Heart left ventricle (tissue), 16 donors: ENCODE data around the gene SHF. TPM values are rescaled to one million over a fixed set of nuclear protein-coding genes. Genes with fewer than 3 reads are reported as not detected.

Source experiments
- ATAC-seq, 4 donors: fragments of 200-7000 bp; cut with Tn5 transposase; one replicate each; pipeline ENCODE4 v1.9.1; 2020 to 2022; ENCODE audit warnings: moderate library complexity in 4 of 4, mild to moderate bottlenecking in 3 of 4, moderate number of reproducible peaks in 1 of 4
- DNase-seq, 5 donors: peaks; one replicate each; pipeline ENCODE4 v3.0.0-alpha.2; 2020
- H3K27ac ChIP-seq, 12 donors: fragments of 200-600 bp; sonication (generic) in 4 of 12; one replicate each; pipeline versions ENCODE4 v1.5.0 to v1.8.0; 2016 to 2022; ENCODE audit warnings: mild to moderate bottlenecking in 2 of 12
- H3K27me3 ChIP-seq, 9 donors: fragments of 200-600 bp; sonication (generic) in 2 of 9; one replicate each; pipeline versions ENCODE4 v1.5.1 to v1.8.0; 2016 to 2022; ENCODE audit warnings: mild to moderate bottlenecking in 3 of 9
- H3K36me3 ChIP-seq, 9 donors: fragments of 200-600 bp; sonication (generic) in 2 of 9; one replicate each; pipeline versions ENCODE4 v1.5.0 to v1.8.0; 2018 to 2022; ENCODE audit warnings: mild to moderate bottlenecking in 2 of 9
- H3K4me1 ChIP-seq, 12 donors: fragments of 200-600 bp; sonication (generic) in 4 of 12; one replicate each; pipeline versions ENCODE4 v1.5.0 to v1.8.0; 2016 to 2022; ENCODE audit warnings: mild to moderate bottlenecking in 3 of 12
- H3K4me3 ChIP-seq, 12 donors: fragments of 200-600 bp; sonication (generic) in 4 of 12; one replicate each; pipeline versions ENCODE4 v1.5.0 to v1.8.0; 2017 to 2022; ENCODE audit warnings: mild to moderate bottlenecking in 9 of 12, moderate library complexity in 4 of 12
- H3K9me3 ChIP-seq, 12 donors: fragments of 200-600 bp; sonication (generic) in 4 of 12; one replicate each; pipeline versions ENCODE4 v1.5.0 to v1.8.0; 2016 to 2022; ENCODE audit warnings: mild to moderate bottlenecking in 1 of 12
- POLR2A ChIP-seq, 2 donors: fragments of 450-650 bp; IDR thresholded peaks; one replicate each; pipeline ENCODE4 v1.6.1; 2017; ENCODE audit warnings: antibody characterized with exemption in 2 of 2, mild to moderate bottlenecking in 2 of 2, moderate library complexity in 2 of 2
- WGBS, 4 donors: extraction: QIAGEN DNeasy Blood & Tissue Kit in 2 of 4; methylation state at CpG; one replicate each; pipeline versions ENCODE4 v1.1.5 to v1.1.7; 2013 to 2018; 5-methylcytosine and 5-hydroxymethylcytosine counted together
- intact Hi-C, 10 donors: fragments of 100-400 bp; cut with DNase I; formaldehyde crosslinking; loops; one replicate each; pipeline versions ENCODE4 v1.11.1 to v1.14.2; 2022
- polyA plus RNA-seq, 2 donors: library from polyadenylated mRNA; stranded (reverse); fragments of 200-250 nt; gene quantifications; one replicate each; pipeline ENCODE4 v1.2.3, GENCODE V29; 2013
- total RNA-seq, 9 donors: library from RNA; depleted of rRNA in 2 of 9; stranded (reverse); fragments of >200 nt in 2 of 9; fragmentation: NEBNext Ultra II Directional in 3 of 9; extraction: Animal tissue kit (Norgen Biotek cat#: 25700) in 3 of 9; gene quantifications; one replicate each; pipeline versions ENCODE4 v1.1.0 to v1.2.4, GENCODE V29; 2016 to 2023
- TF ChIP-seq, protein P1 (sequence below), 12 donors: fragments of 200-600 bp; sonication (generic) in 4 of 12; IDR thresholded peaks; one replicate each; pipeline versions ENCODE4 v1.5.0 to v1.8.0; 2018 to 2022; ENCODE audit warnings: antibody characterized with exemption in 12 of 12, mild to moderate bottlenecking in 5 of 12
- donor health status: ischemic (EF 13 %, LVEDD 7.1; RV severe dilation, severe dysfunction).
- donor health status: healthy with polysubstance abuse.
- donor health status: DM: no; HTN: yes; CAD: no.
- donor health status: DM: no; HTN: no; CAD: no.
- donor health status: ischemic (EF 25% LVEDD 6.9; RV normal size, moderate dysfunction).
- donor health status: ischemic (EF 25% LVEDD 5.7; RV mildly dilated, moderate dysfunction).
- donor health status: healthy.
- donor health status: DM: yes; HTN: yes; CAD: no.
- donor health status: ischemic (EF 35%, LVEDD 5.7; RV mildly dilated, moderate dysfunction).
- donor health status: nonischemic (EF 11% LVEDD 7.7; RV severe dilation, severe dysfunction).
- donor health status: DM: yes; HTN: yes; CAD: no.
- donor health status: PGD.
- donor health status: ischemic (EF 29% LVEDD 5.4; RV normal size, mild dysfunction).
- donor health status: nonischemic (EF 23%, LVEDD 6.1; RV moderate dilation, normal function).

SHF gene
- total and polyA plus RNA-seq, 11 donors = 1.9 to 7.9 (median 3.9) TPM

DNA sequence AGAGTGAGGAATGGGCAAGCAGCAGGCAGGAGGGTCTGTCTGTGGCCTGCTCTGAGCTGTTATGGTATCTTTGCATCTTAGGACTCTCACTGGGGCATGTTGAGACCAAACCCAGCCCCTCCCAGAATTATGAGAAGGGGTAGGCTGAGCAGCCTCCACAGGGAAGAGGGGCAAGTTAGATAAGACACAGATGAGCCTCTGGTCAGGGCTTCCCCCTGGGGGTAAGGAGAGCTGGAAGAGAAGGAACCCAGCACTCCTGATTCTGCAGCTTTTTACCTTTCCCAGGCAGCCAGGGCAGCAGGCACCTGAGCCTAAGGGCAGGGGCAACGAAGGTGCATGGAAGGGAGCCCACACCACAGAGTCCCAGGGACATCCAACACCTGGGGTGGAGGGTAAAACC is 38.7 kb downstream of the SHF start:
- H3K4me3 ChIP-seq = no peak overlapping the region
- H3K27me3 ChIP-seq = peaks cover 0 to 1% (median 0%) of the 10 kb centered on the region in 9 donors
- no peaks in the 10 kb centered on the region for H3K9me3 ChIP-seq
- intact Hi-C loops = no loop called here
- TF ChIP-seq POLR2A (IDR thresholded peaks at IDR 0.05) = no peak
- TF ChIP-seq, protein P1, sequence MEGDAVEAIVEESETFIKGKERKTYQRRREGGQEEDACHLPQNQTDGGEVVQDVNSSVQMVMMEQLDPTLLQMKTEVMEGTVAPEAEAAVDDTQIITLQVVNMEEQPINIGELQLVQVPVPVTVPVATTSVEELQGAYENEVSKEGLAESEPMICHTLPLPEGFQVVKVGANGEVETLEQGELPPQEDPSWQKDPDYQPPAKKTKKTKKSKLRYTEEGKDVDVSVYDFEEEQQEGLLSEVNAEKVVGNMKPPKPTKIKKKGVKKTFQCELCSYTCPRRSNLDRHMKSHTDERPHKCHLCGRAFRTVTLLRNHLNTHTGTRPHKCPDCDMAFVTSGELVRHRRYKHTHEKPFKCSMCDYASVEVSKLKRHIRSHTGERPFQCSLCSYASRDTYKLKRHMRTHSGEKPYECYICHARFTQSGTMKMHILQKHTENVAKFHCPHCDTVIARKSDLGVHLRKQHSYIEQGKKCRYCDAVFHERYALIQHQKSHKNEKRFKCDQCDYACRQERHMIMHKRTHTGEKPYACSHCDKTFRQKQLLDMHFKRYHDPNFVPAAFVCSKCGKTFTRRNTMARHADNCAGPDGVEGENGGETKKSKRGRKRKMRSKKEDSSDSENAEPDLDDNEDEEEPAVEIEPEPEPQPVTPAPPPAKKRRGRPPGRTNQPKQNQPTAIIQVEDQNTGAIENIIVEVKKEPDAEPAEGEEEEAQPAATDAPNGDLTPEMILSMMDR (IDR thresholded peaks at IDR 0.05) = no peak
- peaks cover 0 to 6% (median 0%) of the 10 kb centered on the region in 9 donors for H3K36me3 ChIP-seq
- ATAC-seq (no peak), DNase-seq (no peak)
- H3K4me1 ChIP-seq = no peaks in the 10 kb centered on the region
- WGBS, 4 donors = 89 to 94% (median 92%) methylated on average over 1 of the region's 1 CpG
- no peak overlapping the region for H3K27ac ChIP-seq

DNA sequence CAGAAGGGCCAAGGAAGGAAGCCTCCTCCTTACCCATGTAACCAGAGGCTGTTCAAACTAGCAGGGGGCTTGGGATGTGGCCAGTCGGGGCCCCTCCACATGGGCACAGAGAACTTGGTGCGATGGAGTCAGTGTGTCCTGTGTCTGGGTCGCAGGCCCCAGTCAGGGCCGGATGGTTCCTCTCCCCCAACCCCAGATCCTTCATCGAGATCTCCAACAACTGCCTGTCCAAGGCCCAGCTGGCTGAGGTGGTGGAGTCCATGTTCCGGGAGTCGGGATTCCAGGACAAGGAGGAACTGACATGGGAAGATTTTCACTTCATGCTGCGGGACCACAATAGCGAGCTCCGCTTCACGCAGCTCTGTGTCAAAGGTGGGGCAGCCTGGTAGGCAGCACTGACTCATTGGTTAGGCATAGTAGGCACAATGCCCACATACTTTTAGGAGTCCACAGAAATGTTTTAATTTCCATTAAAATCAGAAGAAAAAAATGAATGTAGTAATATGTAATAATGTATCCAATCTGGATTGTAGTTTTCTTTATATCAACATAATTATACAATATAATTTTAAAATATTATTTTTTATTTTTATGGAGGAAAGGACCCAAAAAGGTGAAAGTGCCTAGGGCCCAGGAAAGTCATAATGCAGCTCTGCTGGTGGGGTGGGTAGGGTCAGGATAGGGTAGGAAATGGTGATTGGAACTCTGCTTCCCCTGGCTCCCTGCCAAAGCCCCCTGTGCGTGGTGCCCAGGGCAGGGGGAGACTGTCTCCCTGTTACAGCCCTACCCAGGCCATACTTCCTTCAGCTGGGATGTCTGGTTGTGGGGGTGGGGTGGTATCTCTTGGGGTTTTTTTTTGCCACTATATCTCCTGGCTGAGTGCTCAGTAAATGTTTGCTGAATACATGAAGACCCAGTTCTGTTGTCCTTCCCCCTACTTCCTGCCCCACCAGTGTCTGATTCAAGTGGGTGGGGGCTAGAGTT is 39.4 kb downstream of the SHF start:
- TF ChIP-seq, protein P1 (IDR thresholded peaks at IDR 0.05) = no peak
- no peak for TF ChIP-seq POLR2A (IDR thresholded peaks at IDR 0.05)
- H3K9me3 ChIP-seq = no peaks in the 10 kb centered on the region
- DNase-seq (no peak), ATAC-seq (no peak)
- H3K4me1 ChIP-seq = no peaks in the 10 kb centered on the region
- no peak overlapping the region for H3K4me3 ChIP-seq
- H3K27ac ChIP-seq = no peak overlapping the region
- 85 to 88% (median 86%) methylated on average over 9 to 12 of the region's 12 CpGs for WGBS, 4 donors
- peaks cover 0 to 8% (median 0%) of the 10 kb centered on the region in 9 donors for H3K36me3 ChIP-seq
- peaks cover 0 to 4% (median 0%) of the 10 kb centered on the region in 9 donors for H3K27me3 ChIP-seq
- intact Hi-C loops = no loop called here

DNA sequence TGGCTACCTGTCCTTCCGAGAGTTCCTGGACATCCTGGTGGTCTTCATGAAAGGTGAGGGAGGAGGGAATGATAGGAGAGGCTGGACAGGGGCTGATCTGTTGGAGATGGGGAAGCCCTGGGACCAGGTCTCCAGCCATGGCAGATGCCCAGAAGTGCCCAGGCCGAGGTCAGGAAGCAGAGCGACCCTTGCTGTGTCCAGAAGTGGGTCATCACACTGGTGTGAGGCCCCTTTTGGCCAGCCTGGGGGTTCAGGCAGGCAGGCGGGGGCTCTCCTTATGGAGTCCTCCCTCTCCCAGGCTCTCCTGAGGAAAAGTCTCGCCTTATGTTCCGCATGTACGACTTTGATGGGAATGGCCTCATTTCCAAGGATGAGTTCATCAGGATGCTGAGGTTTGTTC is 40.2 kb downstream of the SHF start:
- WGBS, 4 donors = 94 to 97% (median 95%) methylated on average over 7 of the region's 7 CpGs
- H3K27ac ChIP-seq = no peak overlapping the region
- intact Hi-C loops = no loop called here
- peaks cover 0 to 8% (median 0%) of the 10 kb centered on the region in 9 donors for H3K36me3 ChIP-seq
- H3K4me1 ChIP-seq = no peaks in the 10 kb centered on the region
- no peaks in the 10 kb centered on the region for H3K9me3 ChIP-seq
- TF ChIP-seq, protein P1 (IDR thresholded peaks at IDR 0.05) = no peak
- no peak for TF ChIP-seq POLR2A (IDR thresholded peaks at IDR 0.05)
- DNase-seq (no peak), ATAC-seq (no peak)
- H3K4me3 ChIP-seq = no peak overlapping the region
- H3K27me3 ChIP-seq = peaks cover 0 to 4% (median 0%) of the 10 kb centered on the region in 9 donors

DNA sequence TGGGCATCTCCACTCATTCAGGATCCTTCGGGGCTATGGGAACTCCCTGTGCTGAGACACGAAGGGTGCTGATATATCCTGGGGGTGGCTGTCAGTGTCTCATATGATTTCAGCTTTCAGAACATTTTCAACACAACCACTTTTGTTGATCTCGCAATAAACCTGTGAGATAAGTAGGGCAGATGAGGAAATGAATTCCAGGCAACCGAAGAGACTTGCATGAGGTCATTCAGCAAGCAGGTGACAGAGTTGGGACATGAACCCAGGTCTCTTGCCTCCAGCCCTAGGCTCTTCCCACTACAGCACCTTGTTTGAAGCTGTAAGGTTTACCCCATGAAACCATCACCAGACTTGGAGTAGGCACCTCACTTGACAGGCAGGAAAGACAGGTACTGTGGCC is 41.4 kb downstream of the SHF start:
- 74 to 84% (median 81%) methylated on average over 4 of the region's 4 CpGs for WGBS, 4 donors
- Histone ChIP-seq H3K36me3 (peaks cover 0 to 5% (median 0%) of the 10 kb centered on the region in 9 donors), H3K4me1 (no peaks in the 10 kb centered on the region), H3K9me3 (no peaks in the 10 kb centered on the region), H3K4me3 (no peak overlapping the region), H3K27me3 (peaks cover 0 to 4% (median 0%) of the 10 kb centered on the region in 9 donors), H3K27ac (no peak overlapping the region)
- TF ChIP-seq POLR2A (IDR thresholded peaks at IDR 0.05) = no peak
- TF ChIP-seq, protein P1 (IDR thresholded peaks at IDR 0.05) = no peak
- DNase-seq = no peak
- intact Hi-C loops = no loop called here
- no peak for ATAC-seq
